ENCODE data around the gene SLC2A9. TPM values are rescaled to one million over a fixed set of nuclear protein-coding genes. Genes with fewer than 3 reads are reported as not detected.

SLC2A9 gene
- total RNA-seq, 1 experiment from 2014 or later: 3.5 TPM

DNA sequence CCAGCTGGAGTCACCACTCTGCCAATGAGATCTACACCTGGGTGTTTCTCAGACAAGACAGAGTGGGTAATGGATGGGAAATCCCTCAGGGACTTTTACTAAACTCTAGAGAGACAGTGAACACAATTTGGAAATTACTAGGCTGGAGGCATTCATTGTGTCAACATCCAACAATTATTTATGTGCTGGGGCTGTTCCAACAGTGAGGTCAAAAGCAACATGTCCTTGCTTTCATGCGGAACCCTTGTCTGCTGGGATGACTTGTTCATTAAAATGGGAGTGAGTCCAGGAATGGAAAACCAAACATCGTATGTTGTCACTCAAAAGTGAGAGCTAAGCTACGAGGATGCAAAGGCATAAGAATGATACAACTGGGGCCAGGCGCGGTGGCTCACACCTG, 185.9 kb downstream of the SLC2A9 start:
- H3K27me3 ChIP-seq (ENCODE audit: control insufficient read depth, insufficient read depth, low read length): no peaks in the 10 kb centered on the region
- ChIA-PET CTCF (interaction anchor here (0.7 kb wide), 1 partner anchor 193 kb away, joined by 11 read pairs; no protein-coding TSS in a partner anchor), POLR2A (no interaction called here)
- H3K27ac ChIP-seq (ENCODE audit: low read length): no peak overlapping the region
- in situ Hi-C loops (cut with HindIII; ENCODE audit: low pct_unique_long_range_greater_than_20kb, low sequenced_read_pairs) (no loop called here), intact Hi-C loops (cut with micrococcal nuclease; ENCODE audit: unreplicated experiment) (no loop called here)
- no peak overlapping the region for H3K4me3 ChIP-seq (ENCODE audit: low read depth in 2 of 2, low read length in 2 of 2)
- no peak for DNase-seq (ENCODE audit: low read depth, low spot score)
- no peaks in the 10 kb centered on the region for H3K36me3 ChIP-seq (ENCODE audit: control insufficient read depth, insufficient read depth, low read length)
- BruUV-seq (replicated peaks): no TSS peak
- TF ChIP-seq, protein P1, sequence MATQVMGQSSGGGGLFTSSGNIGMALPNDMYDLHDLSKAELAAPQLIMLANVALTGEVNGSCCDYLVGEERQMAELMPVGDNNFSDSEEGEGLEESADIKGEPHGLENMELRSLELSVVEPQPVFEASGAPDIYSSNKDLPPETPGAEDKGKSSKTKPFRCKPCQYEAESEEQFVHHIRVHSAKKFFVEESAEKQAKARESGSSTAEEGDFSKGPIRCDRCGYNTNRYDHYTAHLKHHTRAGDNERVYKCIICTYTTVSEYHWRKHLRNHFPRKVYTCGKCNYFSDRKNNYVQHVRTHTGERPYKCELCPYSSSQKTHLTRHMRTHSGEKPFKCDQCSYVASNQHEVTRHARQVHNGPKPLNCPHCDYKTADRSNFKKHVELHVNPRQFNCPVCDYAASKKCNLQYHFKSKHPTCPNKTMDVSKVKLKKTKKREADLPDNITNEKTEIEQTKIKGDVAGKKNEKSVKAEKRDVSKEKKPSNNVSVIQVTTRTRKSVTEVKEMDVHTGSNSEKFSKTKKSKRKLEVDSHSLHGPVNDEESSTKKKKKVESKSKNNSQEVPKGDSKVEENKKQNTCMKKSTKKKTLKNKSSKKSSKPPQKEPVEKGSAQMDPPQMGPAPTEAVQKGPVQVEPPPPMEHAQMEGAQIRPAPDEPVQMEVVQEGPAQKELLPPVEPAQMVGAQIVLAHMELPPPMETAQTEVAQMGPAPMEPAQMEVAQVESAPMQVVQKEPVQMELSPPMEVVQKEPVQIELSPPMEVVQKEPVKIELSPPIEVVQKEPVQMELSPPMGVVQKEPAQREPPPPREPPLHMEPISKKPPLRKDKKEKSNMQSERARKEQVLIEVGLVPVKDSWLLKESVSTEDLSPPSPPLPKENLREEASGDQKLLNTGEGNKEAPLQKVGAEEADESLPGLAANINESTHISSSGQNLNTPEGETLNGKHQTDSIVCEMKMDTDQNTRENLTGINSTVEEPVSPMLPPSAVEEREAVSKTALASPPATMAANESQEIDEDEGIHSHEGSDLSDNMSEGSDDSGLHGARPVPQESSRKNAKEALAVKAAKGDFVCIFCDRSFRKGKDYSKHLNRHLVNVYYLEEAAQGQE (IDR thresholded peaks at IDR 0.05; ENCODE audit: insufficient read depth in 1 of 2, low read depth in 2 of 2, low read length in 1 of 2): no peak
- TF ChIP-seq, protein P2, sequence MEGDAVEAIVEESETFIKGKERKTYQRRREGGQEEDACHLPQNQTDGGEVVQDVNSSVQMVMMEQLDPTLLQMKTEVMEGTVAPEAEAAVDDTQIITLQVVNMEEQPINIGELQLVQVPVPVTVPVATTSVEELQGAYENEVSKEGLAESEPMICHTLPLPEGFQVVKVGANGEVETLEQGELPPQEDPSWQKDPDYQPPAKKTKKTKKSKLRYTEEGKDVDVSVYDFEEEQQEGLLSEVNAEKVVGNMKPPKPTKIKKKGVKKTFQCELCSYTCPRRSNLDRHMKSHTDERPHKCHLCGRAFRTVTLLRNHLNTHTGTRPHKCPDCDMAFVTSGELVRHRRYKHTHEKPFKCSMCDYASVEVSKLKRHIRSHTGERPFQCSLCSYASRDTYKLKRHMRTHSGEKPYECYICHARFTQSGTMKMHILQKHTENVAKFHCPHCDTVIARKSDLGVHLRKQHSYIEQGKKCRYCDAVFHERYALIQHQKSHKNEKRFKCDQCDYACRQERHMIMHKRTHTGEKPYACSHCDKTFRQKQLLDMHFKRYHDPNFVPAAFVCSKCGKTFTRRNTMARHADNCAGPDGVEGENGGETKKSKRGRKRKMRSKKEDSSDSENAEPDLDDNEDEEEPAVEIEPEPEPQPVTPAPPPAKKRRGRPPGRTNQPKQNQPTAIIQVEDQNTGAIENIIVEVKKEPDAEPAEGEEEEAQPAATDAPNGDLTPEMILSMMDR (IDR thresholded peaks at IDR 0.05): no peak
- TF ChIP-seq TCF7L2 (IDR thresholded peaks at IDR 0.05; ENCODE audit: low read depth, low read length) (no peak), SIN3A (IDR thresholded peaks at IDR 0.05; ENCODE audit: borderline replicate concordance, insufficient read depth, low read depth, low read length) (no peak), POLR2AphosphoS5 (IDR thresholded peaks at IDR 0.05; ENCODE audit: low read depth, low read length) (no peak)
- H3K4me1 ChIP-seq (ENCODE audit: control insufficient read depth, insufficient read depth, low read length): no peaks in the 10 kb centered on the region
- no peak for ATAC-seq
- H3K9me3 ChIP-seq (ENCODE audit: control insufficient read depth, insufficient read depth, low read depth, low read length): no peaks in the 10 kb centered on the region

DNA sequence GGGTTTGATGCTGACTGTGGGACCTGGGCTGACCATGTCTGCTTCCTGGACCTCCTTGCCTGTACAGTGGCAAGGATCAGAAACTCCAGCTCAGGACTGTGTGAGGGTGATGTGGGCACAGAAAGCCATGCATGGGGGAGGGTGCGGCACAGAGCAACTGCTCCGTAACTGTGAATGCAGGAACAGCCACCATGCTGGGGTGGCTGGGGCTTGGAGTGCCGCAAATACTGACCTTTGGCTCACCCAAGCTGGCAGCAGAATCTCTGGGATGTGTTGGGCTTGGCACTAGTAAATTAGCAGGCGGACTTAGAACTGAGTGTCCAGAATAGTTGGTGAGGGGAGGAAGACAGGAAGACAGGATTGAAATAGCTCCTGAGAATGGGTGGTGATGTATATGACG, 187.9 kb downstream of the SLC2A9 start:
- no peaks in the 10 kb centered on the region for H3K36me3 ChIP-seq (ENCODE audit: control insufficient read depth, insufficient read depth, low read length)
- no TSS peak for BruUV-seq (replicated peaks)
- H3K4me3 ChIP-seq (ENCODE audit: low read depth in 2 of 2, low read length in 2 of 2): no peak overlapping the region
- no peak overlapping the region for H3K27ac ChIP-seq (ENCODE audit: low read length)
- POLR2A ChIA-PET: no interaction called here
- H3K9me3 ChIP-seq (ENCODE audit: control insufficient read depth, insufficient read depth, low read depth, low read length): no peaks in the 10 kb centered on the region
- ATAC-seq (no peak), DNase-seq (ENCODE audit: low read depth, low spot score) (no peak)
- in situ Hi-C loops (cut with HindIII; ENCODE audit: low pct_unique_long_range_greater_than_20kb, low sequenced_read_pairs) (no loop called here), intact Hi-C loops (cut with micrococcal nuclease; ENCODE audit: unreplicated experiment) (no loop called here)
- TF ChIP-seq SIN3A (IDR thresholded peaks at IDR 0.05; ENCODE audit: borderline replicate concordance, insufficient read depth, low read depth, low read length): no peak
- TF ChIP-seq TCF7L2 (IDR thresholded peaks at IDR 0.05; ENCODE audit: low read depth, low read length): no peak
- TF ChIP-seq, protein P2 (IDR thresholded peaks at IDR 0.05): no peak
- TF ChIP-seq, protein P1 (IDR thresholded peaks at IDR 0.05; ENCODE audit: insufficient read depth in 1 of 2, low read depth in 2 of 2, low read length in 1 of 2): no peak
- TF ChIP-seq POLR2AphosphoS5 (IDR thresholded peaks at IDR 0.05; ENCODE audit: low read depth, low read length): no peak
- no peaks in the 10 kb centered on the region for H3K4me1 ChIP-seq (ENCODE audit: control insufficient read depth, insufficient read depth, low read length)
- CTCF ChIA-PET: no interaction called here
- H3K27me3 ChIP-seq (ENCODE audit: control insufficient read depth, insufficient read depth, low read length): no peaks in the 10 kb centered on the region

All from Panc1 (cell line).